Heart left ventricle (tissue), 13 donors: ENCODE data around the gene NFIB.

Experiments
- CTCF ChIP-seq, 12 donors: fragments of 200-600 bp; sonication (generic) in 4 of 12; IDR thresholded peaks; one replicate each; pipeline versions ENCODE4 v1.5.0 to v1.8.0; 2018 to 2022; ENCODE audit warnings: antibody characterized with exemption in 12 of 12, mild to moderate bottlenecking in 5 of 12
- POLR2A ChIP-seq, 2 donors: fragments of 450-650 bp; IDR thresholded peaks; one replicate each; pipeline ENCODE4 v1.6.1; 2017; ENCODE audit warnings: antibody characterized with exemption in 2 of 2, mild to moderate bottlenecking in 2 of 2, moderate library complexity in 2 of 2
- donor health status: ischemic (EF 13 %, LVEDD 7.1; RV severe dilation, severe dysfunction).
- donor health status: DM: no; HTN: yes; CAD: no.
- donor health status: DM: no; HTN: no; CAD: no.
- donor health status: ischemic (EF 25% LVEDD 6.9; RV normal size, moderate dysfunction).
- donor health status: ischemic (EF 25% LVEDD 5.7; RV mildly dilated, moderate dysfunction).
- donor health status: ischemic (EF 35%, LVEDD 5.7; RV mildly dilated, moderate dysfunction).
- donor health status: nonischemic (EF 11% LVEDD 7.7; RV severe dilation, severe dysfunction).
- donor health status: DM: yes; HTN: yes; CAD: no.
- donor health status: PGD.
- donor health status: ischemic (EF 29% LVEDD 5.4; RV normal size, mild dysfunction).
- donor health status: nonischemic (EF 23%, LVEDD 6.1; RV moderate dilation, normal function).

GRCh38 chr9:14170973-14171596 lies 142.9 kb downstream of the NFIB start:
- TF ChIP-seq POLR2A (IDR thresholded peaks at IDR 0.05) (no peak), CTCF (IDR thresholded peaks at IDR 0.05) (no peak)
